GM23338 (cell line): ENCODE measurements around the gene PXDN. TPM values are rescaled to one million over a fixed set of nuclear protein-coding genes. Genes with fewer than 3 reads are reported as not detected.

Source experiments
- ATAC-seq: fragments of 200-7000 bp; cut with Tn5 transposase; 3 replicates; pipeline ENCODE4 v1.9.1; 2020
- DNase-seq: peaks from one replicate; pipeline ENCODE4 v3.0.0-alpha.2; 2015; ENCODE audit warnings: low spot score
- H2AFZ ChIP-seq: fragments of 200-600 bp; sonication (generic); 2 replicates; pipeline ENCODE4 v1.8.0; 2016; ENCODE audit warnings: antibody characterized with exemption, mild to moderate bottlenecking, moderate library complexity
- H3F3A ChIP-seq: fragments of 200-600 bp; sonication (generic); replicated peaks from 2 replicates; pipeline ENCODE4 v1.8.0; 2017; ENCODE audit warnings: antibody characterized with exemption, mixed run types, low read depth
- H3K27ac ChIP-seq: fragments of 200-600 bp; sonication (generic); 2 replicates; pipeline ENCODE4 v1.6.1; 2016; ENCODE audit warnings: low read depth
- H3K27me3 ChIP-seq: fragments of 200-600 bp; sonication (generic); 2 replicates; pipeline ENCODE4 v1.8.0; 2016; ENCODE audit warnings: mild to moderate bottlenecking, mixed run types, moderate library complexity; ENCODE audit not compliant: insufficient read depth
- H3K36me3 ChIP-seq: fragments of 200-600 bp; sonication (generic); 2 replicates; pipeline ENCODE4 v1.8.0; 2016; ENCODE audit warnings: mild to moderate bottlenecking; ENCODE audit not compliant: insufficient read depth
- H3K4me1 ChIP-seq: fragments of 200-600 bp; sonication (generic); 2 replicates; pipeline ENCODE4 v1.8.0; 2016; ENCODE audit warnings: mild to moderate bottlenecking, moderate library complexity; ENCODE audit not compliant: insufficient read depth
- H3K4me2 ChIP-seq: fragments of 200-600 bp; sonication (generic); 2 replicates; pipeline ENCODE4 v1.7.1; 2017; ENCODE audit warnings: mixed run types
- H3K4me3 ChIP-seq: fragments of 200-600 bp; sonication (generic); 2 replicates; pipeline ENCODE4 v1.6.1; 2016; ENCODE audit warnings: mixed run types
- H3K79me2 ChIP-seq: fragments of 200-600 bp; sonication (generic); replicated peaks from 2 replicates; pipeline ENCODE4 v1.8.0; 2017; ENCODE audit warnings: mild to moderate bottlenecking; ENCODE audit not compliant: insufficient read depth
- H3K9me2 ChIP-seq: fragments of 200-600 bp; sonication (generic); 2 replicates; pipeline ENCODE4 v1.8.0; 2017; ENCODE audit not compliant: insufficient read depth
- H4K20me1 ChIP-seq: fragments of 200-600 bp; sonication (generic); replicated peaks from 2 replicates; pipeline ENCODE4 v1.8.0; 2017; ENCODE audit warnings: mild to moderate bottlenecking; ENCODE audit not compliant: insufficient read depth
- H3K27ac Mint-ChIP-seq: 2 replicates; pipeline ENCODE4 v1.8.0; 2020; ENCODE audit warnings: inconsistent platforms, mild to moderate bottlenecking, moderate library complexity, mixed read lengths
- H3K27me3 Mint-ChIP-seq: 3 replicates; pipeline ENCODE4 v1.8.0; 2022; ENCODE audit warnings: low read depth, mild to moderate bottlenecking, moderate library complexity, mixed read lengths, inconsistent platforms; ENCODE audit not compliant: insufficient read depth, poor library complexity
- H3K36me3 Mint-ChIP-seq: 3 replicates; pipeline ENCODE4 v1.8.0; 2021; ENCODE audit warnings: low read depth, mild to moderate bottlenecking, inconsistent platforms, moderate library complexity, mixed read lengths
- H3K4me1 Mint-ChIP-seq: 3 replicates; pipeline ENCODE4 v1.8.0; 2020; ENCODE audit warnings: mild to moderate bottlenecking, inconsistent platforms, mixed read lengths
- H3K4me3 Mint-ChIP-seq: 3 replicates; pipeline ENCODE4 v1.8.0; 2021; ENCODE audit warnings: moderate library complexity, mild to moderate bottlenecking, inconsistent platforms, mixed read lengths
- H3K9me3 Mint-ChIP-seq: 3 replicates; pipeline ENCODE4 v1.8.0; 2020; ENCODE audit warnings: moderate library complexity, mild to moderate bottlenecking, inconsistent platforms, mixed read lengths
- CREB1 ChIP-seq: fragments of 250-450 bp; sonication (Bioruptor Pico); IDR thresholded peaks from 2 replicates; pipeline ENCODE4 v1.5.0; 2020; ENCODE audit warnings: low read depth, mild to moderate bottlenecking, moderate library complexity
- EZH2phosphoT487 ChIP-seq: fragments of 200-600 bp; sonication (generic); IDR thresholded peaks from one replicate; pipeline ENCODE4 v1.8.1; 2018; ENCODE audit warnings: antibody characterized with exemption; ENCODE audit not compliant: unreplicated experiment
- NANOG ChIP-seq: IDR thresholded peaks from 2 replicates; pipeline ENCODE4 v1.6.1; 2016; ENCODE audit warnings: antibody characterized with exemption, borderline replicate concordance
- ZNF114 ChIP-seq: fragments of 250-450 bp; sonication (Bioruptor Pico); IDR thresholded peaks from 2 replicates; pipeline ENCODE4 v1.5.0; 2020; ENCODE audit warnings: mild to moderate bottlenecking, moderate library complexity
- ZNF331 ChIP-seq: fragments of 250-450 bp; sonication (Bioruptor Pico); IDR thresholded peaks from 2 replicates; pipeline ENCODE4 v1.5.0; 2020; ENCODE audit warnings: low read depth, mild to moderate bottlenecking, moderate library complexity
- polyA plus RNA-seq: library from polyadenylated mRNA; unstranded; fragments of >200 nt; fragmentation: Nextera tagmentation; extraction: Ambion mirVana; gene quantifications from 2 replicates; pipeline ENCODE4 v1.2.1, GENCODE V29; 2016
- total RNA-seq: library from RNA; depleted of rRNA; stranded (reverse); fragments of >200 nt; shearing (Covaris generic); gene quantifications from 2 replicates; pipeline ENCODE4 v1.2.3, GENCODE V29; 2014
- TF ChIP-seq, protein P1 (sequence below): fragments of 250-450 bp; sonication (Bioruptor Pico); IDR thresholded peaks from 2 replicates; pipeline ENCODE4 v1.5.0; 2020; ENCODE audit warnings: mild to moderate bottlenecking, moderate library complexity
- TF ChIP-seq, protein P2 (sequence below): IDR thresholded peaks from 2 replicates; pipeline ENCODE4 v1.6.1; 2016; ENCODE audit warnings: antibody characterized with exemption
- TF ChIP-seq, protein P3 (sequence below): IDR thresholded peaks from one replicate; pipeline ENCODE4 v1.6.1; 2018; ENCODE audit warnings: antibody characterized with exemption; ENCODE audit not compliant: unreplicated experiment
- TF ChIP-seq, protein P4 (sequence below), 2 experiments: fragments of 200-600 bp in 1 of 2; sonication (generic) in 1 of 2; conservative IDR thresholded peaks; 2 replicates each; pipeline versions ENCODE4 v1.5.1 to v1.6.1; 2016 to 2017; ENCODE audit warnings: antibody characterized with exemption in 2 of 2, low read depth in 2 of 2, mild to moderate bottlenecking in 2 of 2, moderate library complexity in 1 of 2

PXDN gene
- total and polyA plus RNA-seq, 2 experiments from 2014 or later, result 42.2 to 225 TPM

DNA sequence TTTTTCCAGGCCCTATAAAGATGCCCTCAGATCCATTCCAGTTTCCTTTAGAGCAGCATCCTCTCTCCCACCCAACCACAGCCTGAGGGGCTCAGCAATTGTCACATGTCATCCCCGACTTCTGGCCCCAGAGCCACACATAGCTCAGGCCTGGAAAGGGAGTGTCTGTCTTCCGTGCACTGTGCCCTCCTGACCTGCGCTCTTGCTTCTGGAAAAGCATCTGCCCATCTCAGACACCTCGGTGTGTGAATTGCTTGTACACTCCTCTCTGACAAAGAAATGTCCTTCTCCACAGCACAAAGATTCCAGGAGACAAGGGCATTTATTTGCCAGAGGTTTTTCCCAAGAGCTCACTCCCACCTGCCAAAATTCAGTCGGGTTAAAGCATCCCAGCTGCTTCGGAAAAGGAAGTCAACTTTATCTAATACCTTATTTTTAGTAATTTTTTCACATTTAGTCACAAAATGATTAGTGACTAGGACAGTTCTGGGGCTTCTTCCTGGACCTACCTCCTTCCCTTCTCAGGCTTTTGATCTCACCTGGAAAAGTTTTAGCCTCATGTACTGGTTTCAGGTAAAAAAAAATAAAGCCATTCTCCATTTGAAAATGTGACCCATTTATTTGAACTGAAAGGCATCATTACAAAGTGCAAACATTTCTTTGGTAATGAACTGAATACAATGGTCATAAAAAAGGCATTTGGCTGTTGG lies 112.9 kb downstream of the PXDN start (continued):
- TF ChIP-seq, protein P1, sequence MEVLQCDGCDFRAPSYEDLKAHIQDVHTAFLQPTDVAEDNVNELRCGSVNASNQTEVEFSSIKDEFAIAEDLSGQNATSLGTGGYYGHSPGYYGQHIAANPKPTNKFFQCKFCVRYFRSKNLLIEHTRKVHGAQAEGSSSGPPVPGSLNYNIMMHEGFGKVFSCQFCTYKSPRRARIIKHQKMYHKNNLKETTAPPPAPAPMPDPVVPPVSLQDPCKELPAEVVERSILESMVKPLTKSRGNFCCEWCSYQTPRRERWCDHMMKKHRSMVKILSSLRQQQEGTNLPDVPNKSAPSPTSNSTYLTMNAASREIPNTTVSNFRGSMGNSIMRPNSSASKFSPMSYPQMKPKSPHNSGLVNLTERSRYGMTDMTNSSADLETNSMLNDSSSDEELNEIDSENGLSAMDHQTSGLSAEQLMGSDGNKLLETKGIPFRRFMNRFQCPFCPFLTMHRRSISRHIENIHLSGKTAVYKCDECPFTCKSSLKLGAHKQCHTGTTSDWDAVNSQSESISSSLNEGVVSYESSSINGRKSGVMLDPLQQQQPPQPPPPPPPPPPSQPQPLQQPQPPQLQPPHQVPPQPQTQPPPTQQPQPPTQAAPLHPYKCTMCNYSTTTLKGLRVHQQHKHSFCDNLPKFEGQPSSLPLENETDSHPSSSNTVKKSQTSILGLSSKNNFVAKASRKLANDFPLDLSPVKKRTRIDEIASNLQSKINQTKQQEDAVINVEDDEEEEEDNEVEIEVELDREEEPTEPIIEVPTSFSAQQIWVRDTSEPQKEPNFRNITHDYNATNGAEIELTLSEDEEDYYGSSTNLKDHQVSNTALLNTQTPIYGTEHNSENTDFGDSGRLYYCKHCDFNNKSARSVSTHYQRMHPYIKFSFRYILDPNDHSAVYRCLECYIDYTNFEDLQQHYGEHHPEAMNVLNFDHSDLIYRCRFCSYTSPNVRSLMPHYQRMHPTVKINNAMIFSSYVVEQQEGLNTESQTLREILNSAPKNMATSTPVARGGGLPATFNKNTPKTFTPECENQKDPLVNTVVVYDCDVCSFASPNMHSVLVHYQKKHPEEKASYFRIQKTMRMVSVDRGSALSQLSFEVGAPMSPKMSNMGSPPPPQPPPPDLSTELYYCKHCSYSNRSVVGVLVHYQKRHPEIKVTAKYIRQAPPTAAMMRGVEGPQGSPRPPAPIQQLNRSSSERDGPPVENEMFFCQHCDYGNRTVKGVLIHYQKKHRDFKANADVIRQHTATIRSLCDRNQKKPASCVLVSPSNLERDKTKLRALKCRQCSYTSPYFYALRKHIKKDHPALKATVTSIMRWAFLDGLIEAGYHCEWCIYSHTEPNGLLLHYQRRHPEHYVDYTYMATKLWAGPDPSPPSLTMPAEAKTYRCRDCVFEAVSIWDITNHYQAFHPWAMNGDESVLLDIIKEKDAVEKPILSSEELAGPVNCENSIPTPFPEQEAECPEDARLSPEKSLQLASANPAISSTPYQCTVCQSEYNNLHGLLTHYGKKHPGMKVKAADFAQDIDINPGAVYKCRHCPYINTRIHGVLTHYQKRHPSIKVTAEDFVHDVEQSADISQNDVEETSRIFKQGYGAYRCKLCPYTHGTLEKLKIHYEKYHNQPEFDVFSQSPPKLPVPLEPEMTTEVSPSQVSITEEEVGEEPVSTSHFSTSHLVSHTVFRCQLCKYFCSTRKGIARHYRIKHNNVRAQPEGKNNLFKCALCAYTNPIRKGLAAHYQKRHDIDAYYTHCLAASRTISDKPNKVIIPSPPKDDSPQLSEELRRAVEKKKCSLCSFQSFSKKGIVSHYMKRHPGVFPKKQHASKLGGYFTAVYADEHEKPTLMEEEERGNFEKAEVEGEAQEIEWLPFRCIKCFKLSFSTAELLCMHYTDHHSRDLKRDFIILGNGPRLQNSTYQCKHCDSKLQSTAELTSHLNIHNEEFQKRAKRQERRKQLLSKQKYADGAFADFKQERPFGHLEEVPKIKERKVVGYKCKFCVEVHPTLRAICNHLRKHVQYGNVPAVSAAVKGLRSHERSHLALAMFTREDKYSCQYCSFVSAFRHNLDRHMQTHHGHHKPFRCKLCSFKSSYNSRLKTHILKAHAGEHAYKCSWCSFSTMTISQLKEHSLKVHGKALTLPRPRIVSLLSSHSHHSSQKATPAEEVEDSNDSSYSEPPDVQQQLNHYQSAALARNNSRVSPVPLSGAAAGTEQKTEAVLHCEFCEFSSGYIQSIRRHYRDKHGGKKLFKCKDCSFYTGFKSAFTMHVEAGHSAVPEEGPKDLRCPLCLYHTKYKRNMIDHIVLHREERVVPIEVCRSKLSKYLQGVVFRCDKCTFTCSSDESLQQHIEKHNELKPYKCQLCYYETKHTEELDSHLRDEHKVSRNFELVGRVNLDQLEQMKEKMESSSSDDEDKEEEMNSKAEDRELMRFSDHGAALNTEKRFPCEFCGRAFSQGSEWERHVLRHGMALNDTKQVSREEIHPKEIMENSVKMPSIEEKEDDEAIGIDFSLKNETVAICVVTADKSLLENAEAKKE (CRISPR knock-in tag), result no peak
- TF ChIP-seq, protein P2, sequence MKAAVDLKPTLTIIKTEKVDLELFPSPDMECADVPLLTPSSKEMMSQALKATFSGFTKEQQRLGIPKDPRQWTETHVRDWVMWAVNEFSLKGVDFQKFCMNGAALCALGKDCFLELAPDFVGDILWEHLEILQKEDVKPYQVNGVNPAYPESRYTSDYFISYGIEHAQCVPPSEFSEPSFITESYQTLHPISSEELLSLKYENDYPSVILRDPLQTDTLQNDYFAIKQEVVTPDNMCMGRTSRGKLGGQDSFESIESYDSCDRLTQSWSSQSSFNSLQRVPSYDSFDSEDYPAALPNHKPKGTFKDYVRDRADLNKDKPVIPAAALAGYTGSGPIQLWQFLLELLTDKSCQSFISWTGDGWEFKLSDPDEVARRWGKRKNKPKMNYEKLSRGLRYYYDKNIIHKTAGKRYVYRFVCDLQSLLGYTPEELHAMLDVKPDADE, result no peak

DNA sequence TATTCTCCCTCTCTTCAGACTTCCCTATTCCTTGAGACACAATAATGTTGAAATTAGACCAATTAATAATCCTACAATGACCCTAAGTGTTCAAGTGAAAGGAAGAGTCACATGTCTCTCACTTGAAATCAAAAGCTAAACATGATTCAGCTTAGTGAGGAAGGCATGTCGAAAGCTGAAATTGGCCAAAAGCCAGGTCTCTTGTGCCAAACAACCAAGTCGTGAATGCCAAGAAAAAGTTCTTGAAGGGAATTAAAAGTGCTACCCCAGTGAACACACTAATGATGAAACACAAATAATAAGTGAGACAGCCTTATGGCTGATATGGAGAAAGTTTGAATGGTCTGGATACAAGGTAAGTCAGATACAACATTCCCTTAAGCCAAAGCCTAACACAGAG lies 115.4 kb downstream of the PXDN start:
- no peaks in the 10 kb centered on the region for H3K9me2 ChIP-seq
- peaks cover 31% of the 10 kb centered on the region for H3K4me1 Mint-ChIP-seq
- H2AFZ ChIP-seq, result no peak overlapping the region
- H3F3A ChIP-seq, result peaks cover 11% of the 10 kb centered on the region; the same call in 1 of the 2 replicates
- no peak overlapping the region for H3K27ac ChIP-seq
- H3K27ac Mint-ChIP-seq, result no peak overlapping the region
- ATAC-seq (no peak), DNase-seq (no peak)
- H3K36me3 Mint-ChIP-seq, result peaks cover 55% of the 10 kb centered on the region
- 0 out of 2 replicates have a peak, but pooled peaks cover 3% of the 10 kb centered on the region for H3K79me2 ChIP-seq
- H3K27me3 Mint-ChIP-seq, result peaks cover 10% of the 10 kb centered on the region
- peaks cover 30% of the 10 kb centered on the region for H3K4me1 ChIP-seq
- H4K20me1 ChIP-seq, result no peaks in the 10 kb centered on the region
- H3K4me3 ChIP-seq, result no peak overlapping the region
- peaks cover 7% of the 10 kb centered on the region; the same call in 1 of the 3 replicates for H3K9me3 Mint-ChIP-seq
- no peak overlapping the region; the same call in 2 of the 3 replicates for H3K4me3 Mint-ChIP-seq
- peaks cover 7% of the 10 kb centered on the region for H3K36me3 ChIP-seq
- H3K4me2 ChIP-seq, result no peak overlapping the region
- no peaks in the 10 kb centered on the region for H3K27me3 ChIP-seq
- TF ChIP-seq CREB1 (CRISPR knock-in tag) (no peak), EZH2phosphoT487 (no peak), NANOG (no peak), ZNF331 (CRISPR knock-in tag) (no peak), ZNF114 (no peak)
- TF ChIP-seq, protein P3, sequence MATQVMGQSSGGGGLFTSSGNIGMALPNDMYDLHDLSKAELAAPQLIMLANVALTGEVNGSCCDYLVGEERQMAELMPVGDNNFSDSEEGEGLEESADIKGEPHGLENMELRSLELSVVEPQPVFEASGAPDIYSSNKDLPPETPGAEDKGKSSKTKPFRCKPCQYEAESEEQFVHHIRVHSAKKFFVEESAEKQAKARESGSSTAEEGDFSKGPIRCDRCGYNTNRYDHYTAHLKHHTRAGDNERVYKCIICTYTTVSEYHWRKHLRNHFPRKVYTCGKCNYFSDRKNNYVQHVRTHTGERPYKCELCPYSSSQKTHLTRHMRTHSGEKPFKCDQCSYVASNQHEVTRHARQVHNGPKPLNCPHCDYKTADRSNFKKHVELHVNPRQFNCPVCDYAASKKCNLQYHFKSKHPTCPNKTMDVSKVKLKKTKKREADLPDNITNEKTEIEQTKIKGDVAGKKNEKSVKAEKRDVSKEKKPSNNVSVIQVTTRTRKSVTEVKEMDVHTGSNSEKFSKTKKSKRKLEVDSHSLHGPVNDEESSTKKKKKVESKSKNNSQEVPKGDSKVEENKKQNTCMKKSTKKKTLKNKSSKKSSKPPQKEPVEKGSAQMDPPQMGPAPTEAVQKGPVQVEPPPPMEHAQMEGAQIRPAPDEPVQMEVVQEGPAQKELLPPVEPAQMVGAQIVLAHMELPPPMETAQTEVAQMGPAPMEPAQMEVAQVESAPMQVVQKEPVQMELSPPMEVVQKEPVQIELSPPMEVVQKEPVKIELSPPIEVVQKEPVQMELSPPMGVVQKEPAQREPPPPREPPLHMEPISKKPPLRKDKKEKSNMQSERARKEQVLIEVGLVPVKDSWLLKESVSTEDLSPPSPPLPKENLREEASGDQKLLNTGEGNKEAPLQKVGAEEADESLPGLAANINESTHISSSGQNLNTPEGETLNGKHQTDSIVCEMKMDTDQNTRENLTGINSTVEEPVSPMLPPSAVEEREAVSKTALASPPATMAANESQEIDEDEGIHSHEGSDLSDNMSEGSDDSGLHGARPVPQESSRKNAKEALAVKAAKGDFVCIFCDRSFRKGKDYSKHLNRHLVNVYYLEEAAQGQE, result no peak
- TF ChIP-seq, protein P2, result no peak
- TF ChIP-seq, protein P4, sequence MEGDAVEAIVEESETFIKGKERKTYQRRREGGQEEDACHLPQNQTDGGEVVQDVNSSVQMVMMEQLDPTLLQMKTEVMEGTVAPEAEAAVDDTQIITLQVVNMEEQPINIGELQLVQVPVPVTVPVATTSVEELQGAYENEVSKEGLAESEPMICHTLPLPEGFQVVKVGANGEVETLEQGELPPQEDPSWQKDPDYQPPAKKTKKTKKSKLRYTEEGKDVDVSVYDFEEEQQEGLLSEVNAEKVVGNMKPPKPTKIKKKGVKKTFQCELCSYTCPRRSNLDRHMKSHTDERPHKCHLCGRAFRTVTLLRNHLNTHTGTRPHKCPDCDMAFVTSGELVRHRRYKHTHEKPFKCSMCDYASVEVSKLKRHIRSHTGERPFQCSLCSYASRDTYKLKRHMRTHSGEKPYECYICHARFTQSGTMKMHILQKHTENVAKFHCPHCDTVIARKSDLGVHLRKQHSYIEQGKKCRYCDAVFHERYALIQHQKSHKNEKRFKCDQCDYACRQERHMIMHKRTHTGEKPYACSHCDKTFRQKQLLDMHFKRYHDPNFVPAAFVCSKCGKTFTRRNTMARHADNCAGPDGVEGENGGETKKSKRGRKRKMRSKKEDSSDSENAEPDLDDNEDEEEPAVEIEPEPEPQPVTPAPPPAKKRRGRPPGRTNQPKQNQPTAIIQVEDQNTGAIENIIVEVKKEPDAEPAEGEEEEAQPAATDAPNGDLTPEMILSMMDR (conservative IDR thresholded peaks at IDR 0.05; ENCODE audit: low read depth in 2 of 2), result no peak
